HG03095 (cell line): ENCODE data around the gene TOX2.

ENCODE experiments used
- ATAC-seq: cut with Tn5 transposase; IDR thresholded peaks from one replicate; pipeline ENCODE4 v1.9.1; 2021; ENCODE audit warnings: moderate library complexity; ENCODE audit not compliant: unreplicated experiment

The TOX2 gene

DNA sequence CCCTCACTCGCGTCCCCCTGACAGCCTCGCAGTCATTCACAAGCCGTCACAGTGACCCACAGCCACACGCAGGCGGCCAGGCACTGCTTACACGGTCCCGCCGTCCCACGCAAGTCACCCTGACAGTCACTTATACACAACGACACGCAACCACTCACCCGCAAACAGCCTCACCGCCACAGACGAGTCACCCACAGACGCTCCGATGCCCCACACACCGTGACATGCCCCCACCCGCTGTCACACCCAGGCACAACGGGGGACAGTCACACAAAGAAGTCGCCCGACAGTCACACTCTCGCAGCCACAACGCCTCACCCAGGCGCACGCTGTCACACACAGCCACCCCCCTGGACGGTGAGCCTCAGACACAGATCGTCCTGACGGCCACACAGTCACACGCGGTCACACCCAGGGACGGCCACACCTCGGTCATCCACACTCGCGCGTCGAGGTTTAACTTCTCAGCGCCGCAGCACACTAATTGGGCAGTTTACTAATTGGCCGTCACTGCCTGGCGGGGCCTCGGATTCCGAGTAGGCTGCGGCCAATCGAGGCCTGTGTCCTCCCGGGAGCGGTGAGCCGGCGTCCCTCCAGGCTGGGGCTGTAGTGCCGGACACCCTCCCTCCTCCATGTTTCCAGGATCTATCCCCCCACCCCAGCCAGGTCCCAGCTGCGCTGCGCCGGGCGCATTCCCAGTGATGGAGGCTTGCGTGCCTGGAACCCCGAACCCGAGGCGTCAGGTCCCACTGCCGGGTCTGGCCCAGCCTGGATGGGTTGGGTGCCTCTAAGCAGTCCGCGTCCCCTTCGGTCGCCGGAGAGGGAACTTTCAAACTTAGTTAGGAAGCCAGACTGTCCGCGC is 790 bp downstream of the TOX2 start:
- no peak for ATAC-seq

DNA sequence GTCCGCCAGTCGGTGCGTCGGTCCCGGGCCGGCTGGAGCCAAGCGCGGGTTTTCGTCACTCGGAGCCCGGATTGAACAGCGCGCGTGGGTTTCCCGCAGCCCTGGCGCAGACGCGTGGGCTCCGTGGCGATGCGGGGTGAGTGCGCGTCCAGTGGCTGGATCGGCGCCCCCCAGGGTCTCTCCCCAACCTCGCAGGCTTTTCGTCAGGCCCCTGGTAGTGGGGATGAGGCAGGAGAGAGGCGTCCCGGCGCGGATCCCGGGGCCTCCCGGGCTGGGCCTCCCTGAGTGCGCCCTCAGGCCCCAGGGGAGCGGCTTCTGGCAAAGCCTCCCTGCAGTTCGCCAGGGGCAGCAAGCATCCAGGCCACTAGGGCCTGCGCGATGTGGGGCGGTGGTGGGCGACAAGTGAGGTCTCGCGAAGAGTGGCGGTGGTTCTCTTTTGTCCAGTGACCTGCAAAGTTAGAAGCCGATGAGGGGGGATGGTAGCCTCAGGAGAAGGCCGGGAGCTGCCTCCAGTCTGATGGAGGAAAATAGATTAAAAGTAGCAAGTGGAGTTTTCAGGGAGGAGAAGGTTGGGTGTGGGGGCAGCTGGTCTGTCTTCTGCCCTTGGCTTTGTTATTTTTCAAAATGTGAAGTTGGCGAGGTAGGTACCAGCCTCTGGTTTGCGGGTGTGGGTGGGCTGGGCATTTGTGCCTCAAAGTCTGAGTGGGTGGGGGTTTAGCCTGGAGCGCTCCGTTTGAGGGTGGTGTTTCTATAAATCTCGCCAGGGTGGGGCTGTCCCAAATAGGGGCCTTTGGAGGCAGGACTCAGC is 1.6 kb downstream of the TOX2 start:
- ATAC-seq: no peak

DNA sequence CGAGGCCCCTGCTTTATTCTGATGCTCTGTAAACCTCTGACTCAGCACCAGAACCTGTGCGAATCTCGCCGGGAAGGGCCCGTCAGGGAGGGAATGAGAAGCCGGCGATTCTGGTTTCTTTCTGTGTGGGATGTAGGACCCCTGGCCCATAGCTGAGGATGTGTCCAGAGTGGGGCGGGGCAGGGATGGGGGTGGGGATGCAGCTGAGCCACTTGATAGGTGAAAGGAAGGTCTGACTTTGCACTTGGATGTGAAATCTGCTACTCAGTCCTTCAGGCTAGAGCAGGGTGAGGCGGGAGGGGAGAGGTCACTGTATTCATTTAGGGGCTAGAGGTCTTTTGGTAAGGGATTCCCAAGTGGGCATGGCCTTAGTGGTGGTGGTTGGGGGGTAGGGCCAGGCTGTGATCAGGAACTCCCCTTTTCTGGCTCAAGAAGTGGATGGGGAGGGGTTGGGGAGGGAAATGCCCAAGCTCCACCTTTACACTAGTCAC is 2.3 kb downstream of the TOX2 start:
- ATAC-seq: no peak

DNA sequence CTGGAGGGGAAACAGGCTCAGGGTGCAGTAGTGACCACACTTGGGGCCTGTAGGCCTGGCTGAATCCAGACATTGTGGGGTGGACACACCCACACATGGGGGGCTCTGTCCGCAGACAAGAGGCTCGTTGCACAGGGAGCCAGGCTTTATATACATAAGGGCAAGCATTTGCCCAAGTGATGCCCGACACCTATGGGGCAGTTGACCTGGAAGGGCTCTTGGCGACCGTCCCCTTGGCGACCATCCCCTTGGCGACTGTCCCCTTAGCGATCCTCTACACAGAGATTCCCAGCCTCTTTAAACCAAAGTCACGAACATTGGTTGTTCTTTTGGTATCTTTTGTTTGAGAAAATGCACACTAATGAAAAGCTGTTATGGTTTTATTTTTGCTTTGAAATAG is 2.7 kb downstream of the TOX2 start:
- no peak for ATAC-seq

DNA sequence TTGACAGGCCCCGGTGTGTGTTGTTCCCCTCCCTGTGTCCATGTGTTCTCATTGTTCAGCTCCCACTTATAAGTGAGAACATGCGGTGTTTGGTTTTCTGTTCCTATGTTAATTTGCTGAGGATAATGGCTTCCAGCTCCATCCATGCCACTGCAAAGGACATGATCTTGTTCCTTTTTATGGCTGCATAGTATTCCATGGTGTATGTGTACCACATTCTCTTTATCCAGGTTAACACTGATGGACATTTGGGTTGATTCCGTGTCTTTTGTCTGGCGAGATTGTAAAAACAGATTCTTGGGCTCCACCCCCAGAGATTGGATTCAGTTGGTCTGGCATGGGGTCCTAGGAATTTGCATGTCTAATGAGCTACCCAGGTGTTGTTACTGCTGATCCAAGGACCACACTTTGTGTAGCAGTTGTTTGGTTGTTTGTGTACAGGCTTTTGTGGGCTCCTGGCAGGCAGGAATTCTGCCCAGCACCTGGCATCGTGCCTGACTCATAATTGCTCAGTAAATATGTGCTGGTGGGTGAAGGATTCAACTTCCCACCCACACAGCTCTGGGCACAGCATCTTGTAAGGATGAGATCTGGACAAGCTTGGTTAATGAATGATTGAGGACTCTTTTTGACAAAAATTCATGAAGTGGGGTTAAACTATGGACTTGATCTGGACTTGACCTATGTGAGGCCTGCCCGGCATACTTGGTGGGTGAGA is 5.2 kb downstream of the TOX2 start:
- ATAC-seq: no peak

DNA sequence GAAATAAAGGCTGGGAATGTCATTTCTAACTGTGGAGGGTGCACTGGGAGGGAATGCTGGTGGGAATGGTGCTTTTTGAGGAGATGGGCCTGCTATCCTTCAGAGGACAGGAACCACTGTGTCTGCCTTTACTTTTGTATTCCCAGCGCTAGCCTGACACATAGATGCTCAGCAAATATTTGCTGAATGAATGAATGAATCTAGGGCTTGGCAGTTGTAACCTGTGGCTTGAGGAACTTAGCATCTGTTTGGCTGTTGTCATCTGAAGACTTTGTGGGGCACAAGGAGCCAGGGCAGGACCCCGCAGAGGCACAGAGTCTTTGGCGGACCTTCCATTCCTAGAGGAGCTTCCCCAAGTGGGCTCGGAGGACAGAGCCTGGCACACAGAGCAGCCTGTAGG is 6.1 kb downstream of the TOX2 start:
- ATAC-seq: no peak

DNA sequence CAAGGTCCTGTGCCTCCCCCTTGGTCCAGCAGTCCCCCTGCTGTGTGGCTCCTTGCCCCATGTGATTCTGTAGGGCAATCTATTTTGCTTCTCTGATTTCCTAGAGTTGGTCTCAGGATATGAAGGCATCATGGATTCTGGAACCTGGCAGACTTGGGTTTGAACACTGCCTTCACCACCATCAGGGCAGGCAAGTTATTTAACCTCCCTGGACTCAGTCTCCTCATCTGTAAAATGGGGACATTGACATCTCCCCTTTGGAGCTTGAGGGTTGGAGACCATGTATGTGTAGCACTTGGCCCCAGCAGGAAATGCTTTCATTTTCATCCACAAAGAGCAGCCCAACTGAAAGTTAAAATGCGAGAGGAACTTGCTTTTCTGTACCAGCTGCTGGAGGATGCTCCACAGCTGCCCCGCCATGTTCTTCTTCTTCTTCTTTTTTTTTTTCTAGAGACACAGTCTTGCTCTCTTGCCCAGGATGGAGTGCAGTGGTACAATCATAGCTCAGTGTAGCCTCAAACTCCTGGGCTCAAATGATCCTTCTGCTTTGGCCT is 6.7 kb downstream of the TOX2 start:
- no peak for ATAC-seq

DNA sequence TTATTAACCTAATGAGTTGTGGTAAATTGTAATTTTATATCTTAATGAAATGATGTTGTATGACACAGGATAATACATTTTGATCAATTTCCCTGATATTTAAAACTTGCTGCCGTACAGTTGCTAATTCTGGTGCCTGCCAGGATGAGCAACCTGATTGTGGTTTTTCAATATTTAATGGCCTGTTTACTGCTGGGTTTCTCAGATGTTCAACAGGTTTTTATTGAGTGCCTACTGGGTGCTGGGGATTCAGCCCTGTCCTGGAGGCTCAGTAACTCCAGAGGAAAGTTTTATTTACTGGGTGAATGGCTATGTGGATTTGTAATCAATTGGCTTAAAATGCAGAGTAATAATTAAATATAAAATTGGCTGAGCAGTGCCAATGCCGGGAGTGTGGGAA is 8.0 kb downstream of the TOX2 start:
- ATAC-seq: no peak

DNA sequence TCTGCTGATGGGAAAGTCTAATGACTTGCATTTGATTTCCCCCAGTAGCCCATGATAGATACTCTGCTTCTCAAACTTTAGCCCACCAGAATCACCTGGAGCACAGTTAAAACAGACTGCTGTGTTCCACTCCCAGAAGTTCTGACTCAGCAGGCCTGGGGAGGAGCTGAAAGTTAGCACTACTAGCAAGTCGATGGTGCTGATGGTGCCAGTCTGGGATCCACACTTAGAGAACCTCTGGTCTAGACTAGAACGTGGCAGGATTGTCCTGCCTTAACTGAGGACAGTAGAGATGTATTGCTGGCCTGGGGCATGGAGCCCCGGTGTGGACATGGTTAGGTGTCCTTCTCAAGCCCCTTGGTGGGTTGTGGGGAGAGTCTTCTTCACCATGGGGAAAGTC is 8.7 kb downstream of the TOX2 start:
- ATAC-seq: no peak

DNA sequence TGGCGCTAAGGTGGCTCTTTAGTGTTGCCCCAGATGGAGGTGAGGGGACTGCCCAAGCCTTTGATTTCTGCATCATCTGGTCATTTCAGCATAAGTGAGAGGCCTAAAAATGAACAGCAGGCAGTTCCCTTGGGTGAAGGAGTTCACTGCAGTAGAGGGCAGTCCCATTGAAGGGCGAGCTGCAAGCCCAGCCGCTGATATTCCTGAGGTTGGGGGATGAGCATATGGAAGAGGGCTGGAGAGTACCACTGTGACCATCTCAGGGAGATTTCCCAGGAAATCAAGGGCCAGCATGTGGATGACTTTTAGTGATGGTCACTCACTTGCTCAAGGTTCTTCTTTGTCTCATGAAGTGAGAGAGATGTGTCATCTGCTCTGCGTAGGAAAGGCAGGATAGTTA is 9.3 kb downstream of the TOX2 start:
- ATAC-seq: no peak

DNA sequence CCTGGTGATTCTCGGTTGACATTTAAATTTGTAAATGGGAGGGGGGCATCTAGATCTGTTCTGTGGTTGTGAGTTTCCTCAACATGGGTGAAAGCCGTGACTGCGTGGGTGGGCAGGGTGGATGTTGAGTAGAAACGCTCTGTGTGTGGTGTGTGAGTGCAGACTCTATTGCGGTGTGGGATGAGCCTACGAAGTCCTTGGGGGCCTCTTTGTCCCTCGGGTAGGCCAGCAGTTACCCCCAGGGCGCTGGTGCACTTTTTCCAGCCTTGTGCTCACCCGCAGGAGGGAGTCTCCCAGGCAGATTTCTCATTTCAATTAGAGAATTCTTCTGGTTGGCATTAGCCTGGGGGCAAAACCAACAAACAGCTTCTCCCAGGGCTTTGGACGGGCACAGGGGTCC is 10.6 kb downstream of the TOX2 start:
- ATAC-seq: no peak

DNA sequence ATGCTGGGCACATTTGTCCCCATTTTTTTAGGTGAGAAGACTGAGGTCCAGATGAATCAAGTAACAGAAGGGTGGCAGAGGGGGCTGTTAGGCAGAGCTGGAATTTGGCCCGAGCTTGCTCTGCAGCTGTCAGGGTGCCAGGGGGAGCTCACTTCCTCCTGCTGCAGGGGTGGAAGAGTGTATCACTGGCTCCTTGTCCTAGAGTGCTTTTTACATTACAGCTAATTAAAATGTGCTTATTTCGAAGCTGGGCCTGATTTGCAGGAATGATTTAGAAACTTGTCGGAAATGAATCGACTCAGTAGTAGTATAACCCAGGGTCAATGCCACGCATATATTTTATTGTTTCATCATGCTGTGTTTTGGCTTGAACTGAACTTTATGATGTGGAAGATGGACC is 11.1 kb downstream of the TOX2 start:
- ATAC-seq: no peak

DNA sequence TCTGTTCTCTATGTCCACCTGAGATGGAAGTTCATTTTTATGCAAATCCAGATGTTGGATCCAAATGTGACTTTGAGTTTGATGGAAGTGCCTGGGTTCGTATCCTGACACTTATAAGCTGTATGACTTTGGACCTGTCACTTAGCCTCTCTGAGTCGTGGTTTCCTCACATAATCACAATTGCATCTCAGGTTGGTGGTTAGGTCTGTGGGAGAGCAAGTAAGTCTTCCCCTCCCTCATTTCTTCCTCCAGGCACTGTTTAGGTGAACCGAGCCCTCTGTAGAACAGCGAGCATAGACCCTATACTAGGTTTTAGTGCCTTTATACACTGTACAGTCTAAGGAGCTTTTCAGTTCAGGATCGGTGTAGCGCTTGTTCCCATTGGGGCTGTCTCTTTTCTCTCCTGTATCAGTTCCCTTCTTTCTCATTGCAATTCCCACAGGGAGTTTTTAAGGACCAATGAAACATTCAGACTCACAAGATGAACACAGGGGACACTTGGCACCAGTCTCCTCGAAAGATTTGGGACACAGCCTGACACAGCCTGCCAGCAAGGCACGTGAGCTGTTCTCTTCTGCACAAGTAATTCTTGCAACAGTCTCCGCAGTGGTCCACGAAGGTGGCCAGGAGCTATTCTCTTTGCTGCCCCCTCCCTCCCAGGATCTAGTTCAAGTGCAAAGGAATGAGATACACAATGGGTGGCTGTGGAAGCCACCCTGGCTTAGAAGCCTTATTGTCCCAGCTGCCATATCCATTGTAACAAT is 11.8 kb downstream of the TOX2 start:
- ATAC-seq: no peak

DNA sequence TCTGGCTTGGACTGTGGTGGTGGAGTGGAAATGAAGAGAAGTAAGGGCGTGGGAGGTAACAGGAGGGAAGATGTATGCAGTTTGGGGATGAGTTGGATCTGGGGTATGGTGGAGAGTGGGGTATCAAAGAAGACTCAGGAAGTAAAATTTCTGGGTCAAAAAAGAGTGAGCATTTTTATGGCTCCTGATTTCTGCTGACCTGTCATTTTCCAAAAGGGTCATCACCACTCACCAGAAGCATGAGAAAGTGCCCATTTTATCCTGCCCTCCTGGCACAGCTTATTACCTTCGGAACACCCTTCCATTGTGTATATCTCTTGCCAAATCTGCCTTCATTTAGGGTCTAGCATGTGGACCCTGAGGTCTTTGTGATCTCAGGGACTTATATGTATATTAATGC is 17.3 kb downstream of the TOX2 start:
- ATAC-seq: no peak

DNA sequence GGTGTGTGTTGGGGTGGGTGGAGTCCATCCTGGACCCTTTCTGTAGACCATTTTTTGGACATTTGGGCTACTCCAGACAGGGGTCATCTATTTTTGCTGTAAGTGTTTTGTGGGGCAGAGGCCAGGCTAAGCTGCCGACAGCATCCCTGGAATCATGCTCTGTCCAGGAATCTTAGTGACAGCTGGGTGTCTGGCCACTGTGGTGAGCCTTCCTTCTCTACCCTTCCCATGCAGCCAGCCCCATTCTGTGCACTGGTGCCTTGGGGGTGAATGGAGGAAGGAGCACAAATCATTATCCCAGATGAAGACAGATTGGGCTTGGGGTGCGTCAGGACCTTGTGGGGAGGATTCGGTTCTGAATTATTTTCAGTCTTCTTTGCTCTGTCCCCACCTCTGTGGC is 20.2 kb downstream of the TOX2 start:
- ATAC-seq: no peak

DNA sequence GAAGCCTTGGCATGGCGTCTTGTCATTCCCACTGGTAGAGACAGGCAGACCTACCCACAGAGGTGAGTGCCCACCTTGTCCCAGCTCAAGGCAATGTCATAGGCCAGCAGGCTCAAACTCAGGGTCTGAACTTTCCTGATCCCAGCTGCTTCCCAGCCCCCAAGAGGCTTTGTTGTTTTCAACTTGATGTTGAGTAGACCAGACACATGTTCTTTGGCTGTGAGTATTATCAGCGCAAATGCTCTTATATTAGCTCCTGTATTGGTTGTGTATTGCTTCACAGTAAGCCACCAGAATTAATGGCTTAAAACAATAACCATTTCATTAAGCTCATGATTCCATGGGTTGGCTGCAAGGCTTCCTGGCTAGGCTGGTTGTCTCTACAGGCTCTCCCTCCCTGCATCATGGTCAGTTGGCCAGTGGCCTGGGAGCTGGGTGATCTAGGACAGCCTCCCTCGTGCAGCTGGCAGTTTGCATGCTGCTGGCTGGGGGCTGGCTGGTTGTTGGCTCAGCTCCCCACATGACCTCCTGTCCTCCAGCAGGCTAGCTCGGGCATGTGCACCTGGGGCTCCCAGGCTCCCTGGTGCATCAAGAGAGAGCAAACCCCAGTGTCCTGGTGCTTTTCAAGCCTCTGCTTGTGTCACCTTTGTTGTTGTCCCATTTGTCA is 21.6 kb downstream of the TOX2 start:
- no peak for ATAC-seq

DNA sequence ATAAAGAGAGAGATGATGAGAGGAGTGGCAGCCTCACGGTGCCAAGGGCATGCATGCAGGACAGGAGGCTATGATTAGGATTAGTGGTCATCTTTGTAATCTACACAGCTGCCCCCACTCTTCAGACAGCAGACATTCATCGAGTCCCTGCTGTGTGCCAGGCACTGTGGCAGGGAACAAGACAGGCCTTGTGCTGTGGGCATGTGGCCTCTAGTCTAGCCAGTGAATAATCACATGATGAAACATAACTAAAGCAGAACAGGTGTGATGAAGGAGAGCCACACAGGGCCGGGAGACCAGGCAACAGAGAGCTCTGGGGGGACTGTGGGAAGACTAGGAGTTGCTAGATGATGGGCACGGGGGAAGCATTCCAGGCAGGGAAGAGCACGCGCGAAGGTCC is 22.2 kb downstream of the TOX2 start:
- ATAC-seq: no peak

DNA sequence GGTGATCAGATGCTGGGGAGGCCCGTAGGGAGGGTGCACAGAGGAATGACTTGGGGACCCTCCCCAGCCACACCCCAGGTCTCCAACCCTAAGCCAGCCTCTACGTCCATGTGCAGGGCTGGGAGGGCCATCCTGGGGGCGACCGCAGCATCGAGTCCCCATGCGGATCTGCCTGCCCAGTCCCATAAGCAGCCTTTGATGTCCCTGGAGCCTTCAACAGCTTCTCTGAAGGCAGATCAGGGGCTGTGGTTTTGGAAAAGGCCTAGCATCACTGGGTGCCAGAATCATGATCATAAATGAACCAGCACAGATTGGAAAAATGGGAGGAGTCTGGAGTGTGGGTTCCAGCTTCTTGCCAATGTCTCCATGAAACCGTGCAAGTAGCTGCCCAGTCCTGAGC is 22.9 kb downstream of the TOX2 start:
- no peak for ATAC-seq

DNA sequence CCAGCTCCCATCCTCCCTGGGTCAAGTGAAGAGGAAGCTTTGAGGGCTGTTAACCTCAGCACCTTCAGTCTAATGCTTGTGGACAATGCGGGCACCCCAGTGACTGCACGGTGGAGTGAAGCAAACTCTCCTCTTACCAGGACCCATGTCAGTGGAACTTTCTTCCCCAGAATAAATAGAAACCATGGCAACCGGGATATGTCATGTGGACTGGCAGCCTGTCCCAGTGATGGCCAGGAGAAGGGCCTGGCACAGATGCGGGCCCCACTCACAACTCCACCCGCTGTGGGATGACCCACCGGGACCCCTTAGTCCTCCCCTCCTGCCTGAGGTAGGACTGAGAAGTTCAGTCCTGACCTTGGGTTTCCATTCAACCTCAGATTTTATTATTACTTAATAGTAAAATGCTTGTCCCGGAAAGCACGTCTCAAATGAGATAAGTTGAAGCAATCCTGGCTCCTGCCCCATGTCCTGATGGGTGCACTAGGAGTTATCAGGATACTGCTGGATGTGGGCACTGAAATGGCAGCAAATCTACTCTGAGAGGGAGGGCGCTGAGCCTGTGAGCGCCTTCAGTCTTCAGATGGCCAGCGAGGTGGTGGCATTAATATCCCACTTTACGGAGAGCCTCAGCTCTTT is 23.5 kb downstream of the TOX2 start:
- no peak for ATAC-seq
